ENCODE results near the gene EEF1AKMT1.

The EEF1AKMT1 gene

GRCh38 chr13:20700288-20700687 is 73.5 kb downstream of the EEF1AKMT1 start:
- no peak for ATAC-seq
- TF ChIP-seq ZFP30 (CRISPR knock-in tag; IDR thresholded peaks at IDR 0.05) (no peak), ESRRG (CRISPR knock-in tag; IDR thresholded peaks at IDR 0.05) (no peak), PATZ1 (CRISPR knock-in tag; IDR thresholded peaks at IDR 0.05; ENCODE audit: borderline replicate concordance) (no peak), TCF4 (CRISPR knock-in tag; IDR thresholded peaks at IDR 0.05; ENCODE audit: borderline replicate concordance) (no peak), CSDC2 (CRISPR knock-in tag; IDR thresholded peaks at IDR 0.05) (no peak), SNAI2 (CRISPR knock-in tag; IDR thresholded peaks at IDR 0.05) (no peak), PPARA (CRISPR knock-in tag; IDR thresholded peaks at IDR 0.05; ENCODE audit: borderline replicate concordance) (no peak), POU6F1 (CRISPR knock-in tag; IDR thresholded peaks at IDR 0.05; ENCODE audit: borderline replicate concordance, low read depth) (no peak), ARNTL (CRISPR knock-in tag; IDR thresholded peaks at IDR 0.05; ENCODE audit: borderline replicate concordance, low read depth) (no peak), TSHZ2 (CRISPR knock-in tag; IDR thresholded peaks at IDR 0.05) (no peak), ISL1 (CRISPR knock-in tag; IDR thresholded peaks at IDR 0.05) (no peak), TOX (CRISPR knock-in tag; IDR thresholded peaks at IDR 0.05; ENCODE audit: borderline replicate concordance) (no peak), GLIS3 (CRISPR knock-in tag; IDR thresholded peaks at IDR 0.05) (no peak)

GRCh38 chr13:20699715-20700114 is 74.0 kb downstream of the EEF1AKMT1 start:
- TF ChIP-seq POU6F1 (CRISPR knock-in tag; IDR thresholded peaks at IDR 0.05; ENCODE audit: borderline replicate concordance, low read depth): no peak
- TF ChIP-seq ZC3H10 (CRISPR knock-in tag; IDR thresholded peaks at IDR 0.05): no peak
- TF ChIP-seq ESRRG (CRISPR knock-in tag; IDR thresholded peaks at IDR 0.05): no peak
- no peak for TF ChIP-seq PPARA (CRISPR knock-in tag; IDR thresholded peaks at IDR 0.05; ENCODE audit: borderline replicate concordance)
- no peak for TF ChIP-seq SNAI2 (CRISPR knock-in tag; IDR thresholded peaks at IDR 0.05)
- TF ChIP-seq GLIS3 (CRISPR knock-in tag; IDR thresholded peaks at IDR 0.05): no peak
- no peak for TF ChIP-seq ISL1 (CRISPR knock-in tag; IDR thresholded peaks at IDR 0.05)
- no peak for TF ChIP-seq CSRNP3 (CRISPR knock-in tag; IDR thresholded peaks at IDR 0.05)

GRCh38 chr13:20696073-20696472 is 77.7 kb downstream of the EEF1AKMT1 start:
- TF ChIP-seq GLIS3 (CRISPR knock-in tag; IDR thresholded peaks at IDR 0.05) (no peak), ZFP3 (CRISPR knock-in tag; IDR thresholded peaks at IDR 0.05) (no peak), POU6F1 (CRISPR knock-in tag; IDR thresholded peaks at IDR 0.05; ENCODE audit: borderline replicate concordance, low read depth) (no peak), TOX (CRISPR knock-in tag; IDR thresholded peaks at IDR 0.05; ENCODE audit: borderline replicate concordance) (no peak), ZC3H10 (CRISPR knock-in tag; IDR thresholded peaks at IDR 0.05) (no peak), ARNTL (CRISPR knock-in tag; IDR thresholded peaks at IDR 0.05; ENCODE audit: borderline replicate concordance, low read depth) (no peak), ZNF8 (CRISPR knock-in tag; IDR thresholded peaks at IDR 0.05) (no peak), PATZ1 (CRISPR knock-in tag; IDR thresholded peaks at IDR 0.05; ENCODE audit: borderline replicate concordance) (no peak), ISL1 (CRISPR knock-in tag; IDR thresholded peaks at IDR 0.05) (no peak), ZFP30 (CRISPR knock-in tag; IDR thresholded peaks at IDR 0.05) (no peak), CREB5 (CRISPR knock-in tag; IDR thresholded peaks at IDR 0.05; ENCODE audit: low read depth) (no peak)

More at GRCh38 chr13:20699715-20700114, 74.0 kb downstream of the EEF1AKMT1 start:
- no peak for ATAC-seq

More at GRCh38 chr13:20696073-20696472, 77.7 kb downstream of the EEF1AKMT1 start:
- no peak for ATAC-seq

Data from SK-N-SH treated with all-trans-retinoic acid at 6 μM for 48 hours (cell line).